NCI-H1694 (cell line): ENCODE data around the gene STK10.

Experiments
- DNase-seq: peaks from one replicate; lab custom pipeline; 2025; lab: John Stamatoyannopoulos, UW

The STK10 gene

GRCh38 chr5:172142709-172143215 is 45.3 kb downstream of the STK10 start:
- DNase-seq, result no peak

- DNase-seq, result no peak
Measured at GRCh38 chr5:172141949-172142319, 46.1 kb downstream of the STK10 start.

GRCh38 chr5:172140866-172141265 is 47.2 kb downstream of the STK10 start:
- no peak for DNase-seq

GRCh38 chr5:172140120-172140519 is 47.9 kb downstream of the STK10 start:
- DNase-seq, result no peak

- DNase-seq, result no peak
Measured at GRCh38 chr5:172137046-172137445, 51.0 kb downstream of the STK10 start.

- no peak for DNase-seq
Measured at GRCh38 chr5:172133359-172134029, 54.5 kb downstream of the STK10 start.

GRCh38 chr5:172131690-172132089 is 56.3 kb downstream of the STK10 start:
- DNase-seq, result no peak

- no peak for DNase-seq
Measured at GRCh38 chr5:172129256-172129910, 58.6 kb downstream of the STK10 start.

- no peak for DNase-seq
Measured at GRCh38 chr5:172127581-172127980, 60.4 kb downstream of the STK10 start.

GRCh38 chr5:172123269-172123692 is 64.7 kb downstream of the STK10 start:
- peak; percentile 90 for DNase-seq

GRCh38 chr5:172119921-172120688 is 67.9 kb downstream of the STK10 start:
- no peak for DNase-seq

GRCh38 chr5:172118891-172119290 is 69.1 kb downstream of the STK10 start:
- no peak for DNase-seq

GRCh38 chr5:172117977-172118701 is 69.9 kb downstream of the STK10 start:
- no peak for DNase-seq

GRCh38 chr5:172115541-172115982 is 72.5 kb downstream of the STK10 start:
- DNase-seq, result no peak

GRCh38 chr5:172114875-172115422 is 73.1 kb downstream of the STK10 start:
- DNase-seq, result no peak

GRCh38 chr5:172113036-172113435 is 75.0 kb downstream of the STK10 start:
- no peak for DNase-seq

- peak; percentile 7 for DNase-seq
Measured at GRCh38 chr5:172111852-172112225, 76.2 kb downstream of the STK10 start.

- DNase-seq, result no peak
Measured at GRCh38 chr5:172110921-172111851, 76.8 kb downstream of the STK10 start.

GRCh38 chr5:172110260-172110815 is 77.7 kb downstream of the STK10 start:
- DNase-seq, result no peak

- DNase-seq, result no peak
Measured at GRCh38 chr5:172109749-172110148, 78.3 kb downstream of the STK10 start.
